ENCODE results near the gene ZBBX. TPM values are rescaled to one million over a fixed set of nuclear protein-coding genes. Genes with fewer than 3 reads are reported as not detected.
A peak's percentile ranks its signal among the peaks of the same experiment; 100 is the strongest.

Gene ZBBX
- total RNA-seq, 1 experiment from 2014 or later: not detected

GRCh38 chr3:167304077-167304476 lies 76.0 kb downstream of the ZBBX start:
- H3K9me3 ChIP-seq (ENCODE audit: low read length): no peaks in the 10 kb centered on the region
- no peaks in the 10 kb centered on the region for H3F3A ChIP-seq (ENCODE audit: low read length, unreplicated experiment)
- no peak for TF ChIP-seq EZH2 (IDR thresholded peaks at IDR 0.05; ENCODE audit: low read length, unreplicated experiment)
- no peak for TF ChIP-seq CTCF (conservative IDR thresholded peaks at IDR 0.05; ENCODE audit: low read depth, low read length)
- no peak for TF ChIP-seq EZH2phosphoT487 (IDR thresholded peaks at IDR 0.05; ENCODE audit: borderline replicate concordance, low read length)
- peak overlapping the region; percentile 21; the same call in 1 of the 2 replicates for H3K4me2 ChIP-seq (ENCODE audit: low read length)
- no peaks in the 10 kb centered on the region for H3K27me3 ChIP-seq (ENCODE audit: low read length)
- H3K4me1 ChIP-seq (ENCODE audit: insufficient read depth, low read length): peaks cover 20% of the 10 kb centered on the region; the same call in 1 of the 2 replicates
- ATAC-seq (peak; percentile 74), DNase-seq (peak; percentile 48)
- intact Hi-C loops (cut with micrococcal nuclease): no loop called here
- ChIA-PET CTCF (no interaction called here), POLR2A (ENCODE audit: unreplicated experiment) (no interaction called here)
- H3K79me2 ChIP-seq (ENCODE audit: low read length): no peaks in the 10 kb centered on the region
- no peak overlapping the region for H3K27ac ChIP-seq (ENCODE audit: low read length)
- H3K4me3 ChIP-seq (ENCODE audit: low read length): no peak overlapping the region
- no peaks in the 10 kb centered on the region for H3K9me2 ChIP-seq (replicated peaks; ENCODE audit: low read length)
- no peaks in the 10 kb centered on the region for H4K20me1 ChIP-seq (ENCODE audit: low read length)
- H2AFZ ChIP-seq (ENCODE audit: low read length): no peak overlapping the region
- H3K36me3 ChIP-seq (ENCODE audit: low read depth, low read length): no peaks in the 10 kb centered on the region
- no peak overlapping the region for H3K9ac ChIP-seq (ENCODE audit: low read length)
- no TSS peak for BruUV-seq (replicated peaks)

- POLR2A ChIA-PET (ENCODE audit: unreplicated experiment): no interaction called here
Observed at GRCh38 chr3:167302678-167303077, 77.4 kb downstream of the ZBBX start.

More at GRCh38 chr3:167302678-167303077, 77.4 kb downstream of the ZBBX start:
- intact Hi-C loops (cut with micrococcal nuclease): no loop called here
- DNase-seq: no peak
- Histone ChIP-seq H3K27me3 (ENCODE audit: low read length) (no peaks in the 10 kb centered on the region), H3K9me3 (ENCODE audit: low read length) (no peaks in the 10 kb centered on the region), H3K27ac (ENCODE audit: low read length) (no peak overlapping the region), H4K20me1 (ENCODE audit: low read length) (no peaks in the 10 kb centered on the region), H3K36me3 (ENCODE audit: low read depth, low read length) (no peaks in the 10 kb centered on the region), H3K4me3 (ENCODE audit: low read length) (no peak overlapping the region), H3K4me1 (ENCODE audit: insufficient read depth, low read length) (peaks cover 20% of the 10 kb centered on the region; the same call in 1 of the 2 replicates), H3K9ac (ENCODE audit: low read length) (no peak overlapping the region), H3F3A (ENCODE audit: low read length, unreplicated experiment) (no peaks in the 10 kb centered on the region), H3K79me2 (ENCODE audit: low read length) (no peaks in the 10 kb centered on the region), H2AFZ (ENCODE audit: low read length) (no peak overlapping the region), H3K4me2 (ENCODE audit: low read length) (no peak overlapping the region), H3K9me2 (replicated peaks; ENCODE audit: low read length) (no peaks in the 10 kb centered on the region)
- no peak for ATAC-seq
- no TSS peak for BruUV-seq (replicated peaks)
- CTCF ChIA-PET: no interaction called here
- TF ChIP-seq CTCF (conservative IDR thresholded peaks at IDR 0.05; ENCODE audit: low read depth, low read length): no peak
- TF ChIP-seq EZH2 (IDR thresholded peaks at IDR 0.05; ENCODE audit: low read length, unreplicated experiment): no peak
- TF ChIP-seq EZH2phosphoT487 (IDR thresholded peaks at IDR 0.05; ENCODE audit: borderline replicate concordance, low read length): no peak

Measured in PC-3 (cell line).